ENCODE results near the gene SYT1. TPM values are rescaled to one million over a fixed set of nuclear protein-coding genes. Genes with fewer than 3 reads are reported as not detected.

The SYT1 gene
- total RNA-seq, 1 experiment from 2014 or later: 1.3 TPM

GRCh38 chr12:79373896-79374499 is 509.4 kb downstream of the SYT1 start:
- H3K36me3 Mint-ChIP-seq (ENCODE audit: insufficient read depth, unreplicated experiment): no peaks in the 10 kb centered on the region
- peak; percentile 72 for DNase-seq
- H3K27me3 Mint-ChIP-seq (ENCODE audit: unreplicated experiment): no peaks in the 10 kb centered on the region
- intact Hi-C loops (cut with micrococcal nuclease; ENCODE audit: unreplicated experiment): loop anchor here (1.0 to 10.0 kb wide), 3 partner anchors 899 to 1369 kb away; no protein-coding TSS in a partner anchor
- TF ChIP-seq CTCF (IDR thresholded peaks at IDR 0.05; ENCODE audit: unreplicated experiment): peak; percentile 91
- CTCF ChIA-PET: interaction anchor here (0.8 kb wide), 1 partner anchor 904 kb away, joined by 3 read pairs; no protein-coding TSS in a partner anchor
- H3K27ac Mint-ChIP-seq (ENCODE audit: unreplicated experiment): no peak overlapping the region
- H3K9me3 Mint-ChIP-seq (ENCODE audit: low read depth, unreplicated experiment): no peaks in the 10 kb centered on the region
- no TSS peak for BruUV-seq (replicated peaks)
- no peaks in the 10 kb centered on the region for H3K4me1 Mint-ChIP-seq (ENCODE audit: low read depth, unreplicated experiment)
- no peak overlapping the region for H3K4me3 Mint-ChIP-seq (ENCODE audit: low read depth, unreplicated experiment)

GRCh38 chr12:79374545-79374944 is 510.0 kb downstream of the SYT1 start:
- intact Hi-C loops (cut with micrococcal nuclease; ENCODE audit: unreplicated experiment): loop anchor here (1.0 to 10.0 kb wide), 3 partner anchors 900 to 1370 kb away; no protein-coding TSS in a partner anchor
- no peak overlapping the region for H3K27ac Mint-ChIP-seq (ENCODE audit: unreplicated experiment)
- no peak for DNase-seq
- no peak overlapping the region for H3K4me3 Mint-ChIP-seq (ENCODE audit: low read depth, unreplicated experiment)
- H3K36me3 Mint-ChIP-seq (ENCODE audit: insufficient read depth, unreplicated experiment): no peaks in the 10 kb centered on the region
- CTCF ChIA-PET: interaction anchor here (0.6 to 0.8 kb wide), 3 partner anchors 24 to 904 kb away, joined by 3 to 4 read pairs (median 3); no protein-coding TSS in a partner anchor
- no peaks in the 10 kb centered on the region for H3K27me3 Mint-ChIP-seq (ENCODE audit: unreplicated experiment)
- no peaks in the 10 kb centered on the region for H3K4me1 Mint-ChIP-seq (ENCODE audit: low read depth, unreplicated experiment)
- no peak for TF ChIP-seq CTCF (IDR thresholded peaks at IDR 0.05; ENCODE audit: unreplicated experiment)
- no peaks in the 10 kb centered on the region for H3K9me3 Mint-ChIP-seq (ENCODE audit: low read depth, unreplicated experiment)
- BruUV-seq (replicated peaks): no TSS peak

- no peak for DNase-seq
- CTCF ChIA-PET: interaction anchor here (0.5 to 0.8 kb wide), 4 partner anchors 25 to 1445 kb away, joined by 3 to 4 read pairs (median 3); no protein-coding TSS in a partner anchor
- Mint-ChIP-seq H3K4me3 (ENCODE audit: low read depth, unreplicated experiment) (no peak overlapping the region), H3K4me1 (ENCODE audit: low read depth, unreplicated experiment) (no peaks in the 10 kb centered on the region), H3K27ac (ENCODE audit: unreplicated experiment) (no peak overlapping the region), H3K9me3 (ENCODE audit: low read depth, unreplicated experiment) (no peaks in the 10 kb centered on the region), H3K36me3 (ENCODE audit: insufficient read depth, unreplicated experiment) (no peaks in the 10 kb centered on the region), H3K27me3 (ENCODE audit: unreplicated experiment) (no peaks in the 10 kb centered on the region)
- intact Hi-C loops (cut with micrococcal nuclease; ENCODE audit: unreplicated experiment): loop anchor here (10.0 kb wide), 2 partner anchors 900 to 1370 kb away; no protein-coding TSS in a partner anchor
- TF ChIP-seq CTCF (IDR thresholded peaks at IDR 0.05; ENCODE audit: unreplicated experiment): no peak
- no TSS peak for BruUV-seq (replicated peaks)
Observed at GRCh38 chr12:79375050-79375449, 510.5 kb downstream of the SYT1 start.

GRCh38 chr12:79378496-79378895 is 513.9 kb downstream of the SYT1 start:
- no peaks in the 10 kb centered on the region for H3K4me1 Mint-ChIP-seq (ENCODE audit: low read depth, unreplicated experiment)
- no peaks in the 10 kb centered on the region for H3K36me3 Mint-ChIP-seq (ENCODE audit: insufficient read depth, unreplicated experiment)
- H3K4me3 Mint-ChIP-seq (ENCODE audit: low read depth, unreplicated experiment): no peak overlapping the region
- TF ChIP-seq CTCF (IDR thresholded peaks at IDR 0.05; ENCODE audit: unreplicated experiment): no peak
- no TSS peak for BruUV-seq (replicated peaks)
- no peaks in the 10 kb centered on the region for H3K9me3 Mint-ChIP-seq (ENCODE audit: low read depth, unreplicated experiment)
- no peak for DNase-seq
- intact Hi-C loops (cut with micrococcal nuclease; ENCODE audit: unreplicated experiment): loop anchor here (10.0 kb wide), 2 partner anchors 904 to 1374 kb away; no protein-coding TSS in a partner anchor
- no peak overlapping the region for H3K27ac Mint-ChIP-seq (ENCODE audit: unreplicated experiment)
- CTCF ChIA-PET: no interaction called here
- H3K27me3 Mint-ChIP-seq (ENCODE audit: unreplicated experiment): no peaks in the 10 kb centered on the region

All from Calu3 (cell line).